ENCODE data around the gene CHRNG. TPM values are rescaled to one million over a fixed set of nuclear protein-coding genes. Genes with fewer than 3 reads are reported as not detected.
"Not testable (repeated sequence)": the region's sequence is repeated elsewhere in the genome, so short reads cannot be mapped to it uniquely, and the experiment has no call there.

The CHRNG gene
- total and polyA plus RNA-seq, 4 experiments from 2014 or later: not detected

- H3K4me1 ChIP-seq (ENCODE audit: insufficient read depth, low read length): peaks cover 44% of the 10 kb centered on the region
- H3K36me3 ChIP-seq (ENCODE audit: insufficient read depth, low read length): peaks cover 26% of the 10 kb centered on the region
- no peak overlapping the region for H3K4me3 Mint-ChIP-seq
- peaks cover 0 to 2% (median 0%) of the 10 kb centered on the region in 8 donors for H3K9me3 Mint-ChIP-seq
- ChIA-PET POLR2A (ENCODE audit: partially characterized antibody) (no interaction called here), CTCF (ENCODE audit: partially characterized antibody) (no interaction called here)
- intact Hi-C loops (cut with micrococcal nuclease): no loop called here
- no peaks in the 10 kb centered on the region for H3K27me3 Mint-ChIP-seq
- no peak overlapping the region for H3K4me3 ChIP-seq (ENCODE audit: low read length in 2 of 2)
- H3K27ac ChIP-seq (ENCODE audit: low read depth, low read length): no peak overlapping the region
- no peak for DNase-seq
- peak overlapping the region in 2 of 7 donors; percentile 4 to 62 for H3K27ac Mint-ChIP-seq
- no peaks in the 10 kb centered on the region for H3K9me3 ChIP-seq (ENCODE audit: control insufficient read depth in 1 of 2, low read length in 2 of 2)
- H3K27me3 ChIP-seq (ENCODE audit: insufficient read depth, low read length): no peaks in the 10 kb centered on the region
- H3K4me1 Mint-ChIP-seq: peaks cover 35 to 54% (median 47%) of the 10 kb centered on the region in 4 donors
- peaks cover 34 to 80% of the 10 kb centered on the region in 2 donors for H3K36me3 Mint-ChIP-seq
These were observed 16.9 kb downstream of the CHRNG start for GRCh38 chr2:232556426-232556825.

GRCh38 chr2:232562515-232563151, 23.1 kb downstream of the CHRNG start:
- Mint-ChIP-seq H3K27me3 (no peaks in the 10 kb centered on the region), H3K4me1 (no peaks in the 10 kb centered on the region), H3K4me3 (no peak overlapping the region), H3K27ac (peak overlapping the region in 1 of 7 donors; percentile 22), H3K9me3 (no peaks in the 10 kb centered on the region), H3K36me3 (peaks cover 51 to 84% of the 10 kb centered on the region in 2 donors)
- Histone ChIP-seq H3K27me3 (ENCODE audit: insufficient read depth, low read length) (no peaks in the 10 kb centered on the region), H3K4me1 (ENCODE audit: insufficient read depth, low read length) (no peaks in the 10 kb centered on the region), H3K27ac (ENCODE audit: low read depth, low read length) (no peak overlapping the region), H3K4me3 (ENCODE audit: low read length in 2 of 2) (no peak overlapping the region), H3K9me3 (ENCODE audit: control insufficient read depth in 1 of 2, low read length in 2 of 2) (no peaks in the 10 kb centered on the region), H3K36me3 (ENCODE audit: insufficient read depth, low read length) (peaks cover 55% of the 10 kb centered on the region)
- ChIA-PET CTCF (ENCODE audit: partially characterized antibody) (no interaction called here), POLR2A (ENCODE audit: partially characterized antibody) (interaction anchor here (1.8 kb wide), 1 partner anchor 12 kb away, joined by 6 read pairs; the partner anchor contains the start of genes EIF4E2 and TIGD1)
- DNase-seq: no peak
- intact Hi-C loops (cut with micrococcal nuclease): no loop called here

DNA sequence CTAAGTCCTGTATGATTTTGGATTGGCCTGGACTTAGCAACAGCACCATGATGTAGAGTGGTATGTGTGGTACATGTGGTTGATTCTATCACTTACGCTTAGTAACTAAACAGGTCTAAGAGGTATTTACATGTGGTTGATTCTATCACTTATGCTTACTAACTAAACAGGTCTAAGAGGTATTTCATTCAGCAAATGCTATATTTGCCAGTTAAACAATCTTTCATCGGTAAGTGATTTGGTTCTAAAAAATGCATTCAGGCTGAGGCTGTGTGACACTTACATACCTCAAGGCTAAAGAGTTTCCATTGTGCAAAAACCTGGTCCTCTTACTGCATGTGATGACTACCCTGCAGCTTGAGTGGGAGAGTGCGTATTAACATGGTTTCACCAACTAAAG, 24.1 kb downstream of the CHRNG start:
- peak overlapping the region in 1 of 7 donors; percentile 22 for H3K27ac Mint-ChIP-seq
- H3K27me3 Mint-ChIP-seq: no peaks in the 10 kb centered on the region
- CTCF ChIA-PET (ENCODE audit: partially characterized antibody): interaction anchor here (0.6 kb wide), 1 partner anchor 128 kb away, joined by 3 read pairs; no protein-coding TSS in a partner anchor

GRCh38 chr2:232567721-232568120, 28.2 kb downstream of the CHRNG start:
- intact Hi-C loops (cut with micrococcal nuclease): no loop called here
- no peaks in the 10 kb centered on the region for H3K27me3 Mint-ChIP-seq
- H3K4me1 Mint-ChIP-seq: peaks cover 0 to 2% (median 0%) of the 10 kb centered on the region in 4 donors
- H3K9me3 Mint-ChIP-seq: no peaks in the 10 kb centered on the region
- Histone ChIP-seq H3K27ac (ENCODE audit: low read depth, low read length) (no peak overlapping the region), H3K27me3 (ENCODE audit: insufficient read depth, low read length) (no peaks in the 10 kb centered on the region), H3K4me1 (ENCODE audit: insufficient read depth, low read length) (no peaks in the 10 kb centered on the region), H3K9me3 (ENCODE audit: control insufficient read depth in 1 of 2, low read length in 2 of 2) (no peaks in the 10 kb centered on the region), H3K36me3 (ENCODE audit: insufficient read depth, low read length) (peaks cover 77% of the 10 kb centered on the region), H3K4me3 (ENCODE audit: low read length in 2 of 2) (no peak overlapping the region)
- H3K4me3 Mint-ChIP-seq: no peak overlapping the region
- no peak overlapping the region for H3K27ac Mint-ChIP-seq
- DNase-seq: no peak
- H3K36me3 Mint-ChIP-seq: peaks cover 73 to 91% of the 10 kb centered on the region in 2 donors
- ChIA-PET POLR2A (ENCODE audit: partially characterized antibody) (no interaction called here), CTCF (ENCODE audit: partially characterized antibody) (no interaction called here)

More for the DNA sequence above, 24.1 kb downstream of the CHRNG start:
- POLR2A ChIA-PET (ENCODE audit: partially characterized antibody): no interaction called here
- Histone ChIP-seq H3K4me3 (ENCODE audit: low read length in 2 of 2) (no peak overlapping the region), H3K9me3 (ENCODE audit: control insufficient read depth in 1 of 2, low read length in 2 of 2) (no peaks in the 10 kb centered on the region), H3K27ac (ENCODE audit: low read depth, low read length) (no peak overlapping the region), H3K27me3 (ENCODE audit: insufficient read depth, low read length) (no peaks in the 10 kb centered on the region), H3K4me1 (ENCODE audit: insufficient read depth, low read length) (no peaks in the 10 kb centered on the region), H3K36me3 (ENCODE audit: insufficient read depth, low read length) (peaks cover 60% of the 10 kb centered on the region)
- H3K4me1 Mint-ChIP-seq: no peaks in the 10 kb centered on the region
- peaks cover 55 to 88% of the 10 kb centered on the region in 2 donors for H3K36me3 Mint-ChIP-seq
- intact Hi-C loops (cut with micrococcal nuclease): no loop called here
- H3K9me3 Mint-ChIP-seq: no peaks in the 10 kb centered on the region
- no peak for DNase-seq
- H3K4me3 Mint-ChIP-seq: no peak overlapping the region

GRCh38 chr2:232568161-232568560, 28.7 kb downstream of the CHRNG start:
- Mint-ChIP-seq H3K36me3 (peaks cover 73 to 90% of the 10 kb centered on the region in 2 donors), H3K27me3 (no peaks in the 10 kb centered on the region), H3K4me3 (no peak overlapping the region), H3K9me3 (no peaks in the 10 kb centered on the region), H3K27ac (no peak overlapping the region), H3K4me1 (peaks cover 0 to 2% (median 0%) of the 10 kb centered on the region in 4 donors)
- no peak for DNase-seq
- Histone ChIP-seq H3K4me1 (ENCODE audit: insufficient read depth, low read length) (no peaks in the 10 kb centered on the region), H3K27ac (ENCODE audit: low read depth, low read length) (no peak overlapping the region), H3K9me3 (ENCODE audit: control insufficient read depth in 1 of 2, low read length in 2 of 2) (no peaks in the 10 kb centered on the region), H3K27me3 (ENCODE audit: insufficient read depth, low read length) (no peaks in the 10 kb centered on the region), H3K4me3 (ENCODE audit: low read length in 2 of 2) (no peak overlapping the region), H3K36me3 (ENCODE audit: insufficient read depth, low read length) (peaks cover 77% of the 10 kb centered on the region)
- intact Hi-C loops (cut with micrococcal nuclease): no loop called here
- ChIA-PET CTCF (ENCODE audit: partially characterized antibody) (no interaction called here), POLR2A (ENCODE audit: partially characterized antibody) (no interaction called here)

GRCh38 chr2:232569541-232569940, 30.0 kb downstream of the CHRNG start:
- POLR2A ChIA-PET (ENCODE audit: partially characterized antibody): interaction anchor here (0.7 kb wide), 1 partner anchor 17 kb away, joined by 3 read pairs; no protein-coding TSS in a partner anchor
- Mint-ChIP-seq H3K4me1 (peaks cover 0 to 2% (median 0%) of the 10 kb centered on the region in 4 donors), H3K27ac (no peak overlapping the region)

GRCh38 chr2:232570481-232570880, 31.0 kb downstream of the CHRNG start:
- H3K36me3 ChIP-seq (ENCODE audit: insufficient read depth, low read length): peaks cover 73% of the 10 kb centered on the region
- H3K27me3 ChIP-seq (ENCODE audit: insufficient read depth, low read length); H3K4me3 ChIP-seq (ENCODE audit: low read length in 2 of 2); H3K27me3 Mint-ChIP-seq; POLR2A ChIA-PET (ENCODE audit: partially characterized antibody); H3K4me1 ChIP-seq (ENCODE audit: insufficient read depth, low read length); H3K4me1 Mint-ChIP-seq; H3K9me3 Mint-ChIP-seq; H3K4me3 Mint-ChIP-seq; CTCF ChIA-PET (ENCODE audit: partially characterized antibody); DNase-seq; H3K9me3 ChIP-seq (ENCODE audit: control insufficient read depth in 1 of 2, low read length in 2 of 2); H3K27ac Mint-ChIP-seq; H3K27ac ChIP-seq (ENCODE audit: low read depth, low read length); intact Hi-C loops (cut with micrococcal nuclease): not testable (repeated sequence)
- H3K36me3 Mint-ChIP-seq: peaks cover 73 to 92% of the 10 kb centered on the region in 2 donors

More at GRCh38 chr2:232569541-232569940, 30.0 kb downstream of the CHRNG start:
- H3K36me3 ChIP-seq (ENCODE audit: insufficient read depth, low read length): peaks cover 78% of the 10 kb centered on the region
- no peak overlapping the region for H3K4me3 ChIP-seq (ENCODE audit: low read length in 2 of 2)
- Mint-ChIP-seq H3K27me3 (no peaks in the 10 kb centered on the region), H3K4me3 (no peak overlapping the region), H3K9me3 (no peaks in the 10 kb centered on the region), H3K36me3 (peaks cover 73 to 91% of the 10 kb centered on the region in 2 donors)
- H3K27ac ChIP-seq (ENCODE audit: low read depth, low read length): no peak overlapping the region
- no peaks in the 10 kb centered on the region for H3K4me1 ChIP-seq (ENCODE audit: insufficient read depth, low read length)
- no peak for DNase-seq
- H3K9me3 ChIP-seq (ENCODE audit: control insufficient read depth in 1 of 2, low read length in 2 of 2): no peaks in the 10 kb centered on the region
- no peaks in the 10 kb centered on the region for H3K27me3 ChIP-seq (ENCODE audit: insufficient read depth, low read length)
- intact Hi-C loops (cut with micrococcal nuclease): no loop called here
- CTCF ChIA-PET (ENCODE audit: partially characterized antibody): no interaction called here

Data from CD4-positive, alpha-beta memory T cell (primary cell).